Vagina (tissue), 2 donors: ENCODE measurements around the gene KRTAP29-1. TPM values are rescaled to one million over a fixed set of nuclear protein-coding genes. Genes with fewer than 3 reads are reported as not detected.

Experiments used
- DNase-seq, 2 donors: peaks; one replicate each; pipeline ENCODE4 v3.0.0-alpha.2; 2017; ENCODE audit errors: extremely low spot score in 2 of 2
- H3K27ac ChIP-seq: fragments of 200-600 bp; sonication (generic); one replicate; pipeline ENCODE4 v1.5.1; 2019
- H3K27me3 ChIP-seq: fragments of 200-600 bp; sonication (generic); one replicate; pipeline ENCODE4 v1.5.1; 2019
- H3K36me3 ChIP-seq, 2 donors: fragments of 200-600 bp; sonication (generic); one replicate each; pipeline ENCODE4 v1.5.1; 2017 to 2019
- H3K4me1 ChIP-seq: fragments of 200-600 bp; sonication (generic); one replicate; pipeline ENCODE4 v1.5.1; 2019
- H3K4me3 ChIP-seq, 2 donors: fragments of 200-600 bp; sonication (generic); 1 replicate in 1 of 2; 2 replicates in 1 of 2; pipeline ENCODE4 v1.5.1; 2016 to 2019
- H3K9me3 ChIP-seq: fragments of 200-600 bp; sonication (generic); one replicate; pipeline ENCODE4 v1.5.1; 2019
- CTCF ChIP-seq, 3 experiments: fragments of 450-650 bp in 2 of 3; fragments of 200-600 bp in 1 of 3; sonication (generic) in 1 of 3; IDR thresholded peaks; one replicate each; pipeline ENCODE4 v1.5.1; 2017 to 2019; ENCODE audit warnings: antibody characterized with exemption in 3 of 3, mild to moderate bottlenecking in 2 of 3, moderate library complexity in 2 of 3
- POLR2A ChIP-seq, 2 donors: fragments of 450-650 bp; IDR thresholded peaks; one replicate each; pipeline ENCODE4 v1.6.1; 2017; ENCODE audit warnings: antibody characterized with exemption in 2 of 2, mild to moderate bottlenecking in 2 of 2, moderate library complexity in 2 of 2
- POLR2AphosphoS5 ChIP-seq, 2 donors: sonication (generic); formaldehyde crosslinking; IDR thresholded peaks; one replicate each; pipeline ENCODE4 v1.9.0; 2017; ENCODE audit warnings: antibody characterized with exemption in 2 of 2, mild to moderate bottlenecking in 2 of 2, low read depth in 1 of 2; ENCODE audit not compliant: insufficient read depth in 1 of 2
- intact Hi-C: fragments of 100-400 bp; cut with DNase I; formaldehyde crosslinking; loops from one replicate; pipeline ENCODE4 v1.15.1; 2023
- total RNA-seq: library from RNA; depleted of rRNA; stranded (reverse); fragments of >200 nt; gene quantifications from one replicate; pipeline ENCODE4 v1.2.3, GENCODE V29; 2016

Gene KRTAP29-1
- total RNA-seq, 1 donor from 2014 or later, result not detected

GRCh38 chr17:41338961-41339485 lies 36.4 kb upstream of the KRTAP29-1 start:
- no peak for TF ChIP-seq POLR2A (IDR thresholded peaks at IDR 0.05)
- intact Hi-C loops, result no loop called here
- no peaks in the 10 kb centered on the region for H3K36me3 ChIP-seq
- no peak overlapping the region for H3K4me3 ChIP-seq
- no peak for DNase-seq
- peaks cover 34% of the 10 kb centered on the region for H3K4me1 ChIP-seq
- H3K9me3 ChIP-seq, result no peaks in the 10 kb centered on the region
- peak overlapping the region; percentile 50 for H3K27ac ChIP-seq
- no peaks in the 10 kb centered on the region for H3K27me3 ChIP-seq

- no peak for TF ChIP-seq CTCF (IDR thresholded peaks at IDR 0.05)
- TF ChIP-seq POLR2AphosphoS5 (IDR thresholded peaks at IDR 0.05; ENCODE audit: insufficient read depth in 1 of 2, low read depth in 1 of 2), result no peak
- TF ChIP-seq POLR2A (IDR thresholded peaks at IDR 0.05), result no peak
- Histone ChIP-seq H3K36me3 (no peaks in the 10 kb centered on the region), H3K27ac (no peak overlapping the region), H3K4me3 (no peak overlapping the region), H3K4me1 (peaks cover 34% of the 10 kb centered on the region), H3K27me3 (no peaks in the 10 kb centered on the region), H3K9me3 (no peaks in the 10 kb centered on the region)
- intact Hi-C loops, result no loop called here
- no peak for DNase-seq
Observed at GRCh38 chr17:41335747-41336146, 33.1 kb upstream of the KRTAP29-1 start.

- TF ChIP-seq CTCF (IDR thresholded peaks at IDR 0.05), result no peak
- TF ChIP-seq POLR2A (IDR thresholded peaks at IDR 0.05), result no peak
- TF ChIP-seq POLR2AphosphoS5 (IDR thresholded peaks at IDR 0.05; ENCODE audit: insufficient read depth in 1 of 2, low read depth in 1 of 2), result no peak
- Histone ChIP-seq H3K36me3 (no peaks in the 10 kb centered on the region), H3K27me3 (no peaks in the 10 kb centered on the region), H3K27ac (no peak overlapping the region), H3K9me3 (no peaks in the 10 kb centered on the region), H3K4me1 (peaks cover 25% of the 10 kb centered on the region), H3K4me3 (no peak overlapping the region)
- intact Hi-C loops, result no loop called here
- DNase-seq, result peak in 1 of 2 donors; percentile 64
Observed at GRCh38 chr17:41334385-41335305, 32.0 kb upstream of the KRTAP29-1 start.

GRCh38 chr17:41333836-41334235 lies 31.2 kb upstream of the KRTAP29-1 start:
- no peak overlapping the region for H3K4me3 ChIP-seq
- no peaks in the 10 kb centered on the region for H3K9me3 ChIP-seq
- H3K27ac ChIP-seq, result no peak overlapping the region
- H3K4me1 ChIP-seq, result peaks cover 17% of the 10 kb centered on the region
- intact Hi-C loops, result no loop called here
- no peak for DNase-seq
- TF ChIP-seq POLR2A (IDR thresholded peaks at IDR 0.05) (no peak), POLR2AphosphoS5 (IDR thresholded peaks at IDR 0.05; ENCODE audit: insufficient read depth in 1 of 2, low read depth in 1 of 2) (no peak), CTCF (IDR thresholded peaks at IDR 0.05) (no peak)
- no peaks in the 10 kb centered on the region for H3K36me3 ChIP-seq
- H3K27me3 ChIP-seq, result no peaks in the 10 kb centered on the region

- Histone ChIP-seq H3K27me3 (no peaks in the 10 kb centered on the region), H3K9me3 (no peaks in the 10 kb centered on the region), H3K27ac (no peak overlapping the region), H3K4me3 (no peak overlapping the region), H3K36me3 (no peaks in the 10 kb centered on the region), H3K4me1 (peaks cover 15% of the 10 kb centered on the region)
- TF ChIP-seq POLR2AphosphoS5 (IDR thresholded peaks at IDR 0.05; ENCODE audit: insufficient read depth in 1 of 2, low read depth in 1 of 2) (no peak), POLR2A (IDR thresholded peaks at IDR 0.05) (no peak), CTCF (IDR thresholded peaks at IDR 0.05) (no peak)
- no peak for DNase-seq
- intact Hi-C loops, result no loop called here
Observed at GRCh38 chr17:41333098-41333497, 30.4 kb upstream of the KRTAP29-1 start.
